ENCODE measurements around the gene CAMTA1.

Gene CAMTA1

DNA sequence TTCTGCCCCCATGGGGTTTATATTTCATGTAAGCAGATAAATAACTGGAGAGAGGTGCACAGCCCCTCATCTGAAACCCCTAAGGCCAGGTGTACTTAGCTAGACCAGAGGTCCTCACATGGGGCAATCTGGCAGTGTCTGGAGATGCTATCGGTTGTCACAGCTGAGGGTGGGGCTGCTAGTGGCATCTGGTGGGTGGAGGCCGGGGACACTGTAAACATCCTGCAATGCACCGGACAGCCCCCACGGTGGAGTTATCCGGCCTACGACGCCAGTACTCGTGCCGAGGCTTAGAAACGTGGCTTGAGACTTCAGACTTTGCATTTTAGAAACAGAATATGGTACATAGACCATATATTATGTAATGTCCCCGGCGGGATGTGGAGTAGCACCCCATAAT is 799.4 kb downstream of the CAMTA1 start:
- TF ChIP-seq, protein P1, sequence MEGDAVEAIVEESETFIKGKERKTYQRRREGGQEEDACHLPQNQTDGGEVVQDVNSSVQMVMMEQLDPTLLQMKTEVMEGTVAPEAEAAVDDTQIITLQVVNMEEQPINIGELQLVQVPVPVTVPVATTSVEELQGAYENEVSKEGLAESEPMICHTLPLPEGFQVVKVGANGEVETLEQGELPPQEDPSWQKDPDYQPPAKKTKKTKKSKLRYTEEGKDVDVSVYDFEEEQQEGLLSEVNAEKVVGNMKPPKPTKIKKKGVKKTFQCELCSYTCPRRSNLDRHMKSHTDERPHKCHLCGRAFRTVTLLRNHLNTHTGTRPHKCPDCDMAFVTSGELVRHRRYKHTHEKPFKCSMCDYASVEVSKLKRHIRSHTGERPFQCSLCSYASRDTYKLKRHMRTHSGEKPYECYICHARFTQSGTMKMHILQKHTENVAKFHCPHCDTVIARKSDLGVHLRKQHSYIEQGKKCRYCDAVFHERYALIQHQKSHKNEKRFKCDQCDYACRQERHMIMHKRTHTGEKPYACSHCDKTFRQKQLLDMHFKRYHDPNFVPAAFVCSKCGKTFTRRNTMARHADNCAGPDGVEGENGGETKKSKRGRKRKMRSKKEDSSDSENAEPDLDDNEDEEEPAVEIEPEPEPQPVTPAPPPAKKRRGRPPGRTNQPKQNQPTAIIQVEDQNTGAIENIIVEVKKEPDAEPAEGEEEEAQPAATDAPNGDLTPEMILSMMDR (IDR thresholded peaks at IDR 0.05; ENCODE audit: insufficient read depth, missing control alignments): no peak
- DNase-seq (ENCODE audit: insufficient read length, low spot score) (no peak), FAIRE-seq (no peak)

DNA sequence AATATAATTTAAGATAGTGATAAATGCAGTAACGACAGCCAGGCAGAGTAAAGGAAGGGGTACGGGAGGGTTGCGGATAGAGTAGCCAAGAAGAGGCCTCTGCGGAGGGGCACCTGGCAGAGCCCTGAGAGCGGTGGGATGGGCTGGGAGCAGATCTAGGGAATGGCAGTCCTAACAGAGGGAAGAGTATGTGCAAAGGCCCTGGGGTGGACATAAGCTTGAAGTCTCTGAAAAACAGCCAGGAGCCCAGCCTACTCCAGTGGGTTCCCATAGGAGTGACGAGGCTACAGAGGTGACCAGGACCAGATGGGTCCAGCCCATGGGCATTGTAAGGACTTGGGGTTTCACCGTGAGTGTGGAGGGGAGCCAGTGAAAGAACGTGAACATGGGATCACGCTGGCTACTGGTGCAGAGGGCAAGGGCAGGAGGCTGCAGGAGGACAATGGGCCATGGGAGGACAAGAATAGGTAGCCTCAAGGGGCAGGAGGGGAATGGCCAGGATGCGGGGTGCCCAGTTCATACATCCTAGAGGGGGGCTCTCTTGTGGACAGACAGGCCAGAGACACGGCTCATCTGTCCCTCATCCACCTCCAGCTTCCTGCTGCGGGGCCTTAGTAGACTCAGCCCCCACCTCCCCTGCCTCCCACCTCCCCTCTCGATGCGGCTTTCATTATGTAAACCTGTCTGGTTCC is 800.1 kb downstream of the CAMTA1 start:
- TF ChIP-seq, protein P1 (IDR thresholded peaks at IDR 0.05; ENCODE audit: insufficient read depth, missing control alignments): no peak
- FAIRE-seq: no peak
- no peak for DNase-seq (ENCODE audit: insufficient read length, low spot score)

DNA sequence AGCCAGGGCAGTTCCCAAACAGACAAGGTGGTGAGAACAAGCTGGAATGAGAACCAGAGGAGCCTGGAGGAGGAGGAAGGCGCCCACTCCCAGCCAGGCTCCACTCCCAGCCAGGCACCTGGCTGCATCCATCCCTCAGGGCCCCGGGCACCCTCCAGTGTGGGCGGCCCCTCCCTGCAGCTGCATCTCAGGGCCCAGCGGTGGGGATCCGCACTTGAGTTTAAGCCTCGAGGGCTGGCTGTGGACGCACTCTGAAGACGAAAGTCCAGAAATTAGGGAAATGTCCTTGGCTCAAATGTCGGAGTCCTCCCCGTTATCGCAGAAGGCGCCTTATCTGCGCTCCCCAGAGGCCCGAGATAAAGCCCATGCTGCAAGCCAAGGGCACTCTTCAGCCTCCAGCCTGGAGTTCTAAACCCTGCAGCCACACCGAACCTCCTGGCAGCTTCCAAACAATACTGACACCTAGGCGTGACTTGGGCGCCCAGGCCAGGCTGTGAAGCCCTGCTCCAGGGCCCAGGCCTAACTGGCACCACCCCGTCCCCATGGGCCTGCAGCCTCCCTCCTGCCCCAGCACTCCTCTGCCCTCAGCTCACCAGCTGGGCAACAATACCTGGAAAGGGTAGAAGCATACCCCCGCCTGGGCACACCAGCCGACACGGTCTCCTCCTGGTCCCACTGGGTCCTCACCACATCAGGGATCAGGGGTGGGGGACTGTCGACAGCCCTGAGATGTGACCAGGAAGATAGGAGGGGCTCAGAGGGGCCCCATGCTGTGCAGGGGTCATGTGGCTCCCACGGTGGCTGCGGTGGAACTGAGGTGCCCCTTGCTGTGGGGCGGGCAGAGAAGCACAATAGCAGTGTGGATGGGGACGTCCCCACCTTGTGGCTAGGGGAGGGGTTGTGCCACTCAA is 801.0 kb downstream of the CAMTA1 start:
- FAIRE-seq (no peak), DNase-seq (ENCODE audit: insufficient read length, low spot score) (no peak)
- TF ChIP-seq, protein P1 (IDR thresholded peaks at IDR 0.05; ENCODE audit: insufficient read depth, missing control alignments): no peak

DNA sequence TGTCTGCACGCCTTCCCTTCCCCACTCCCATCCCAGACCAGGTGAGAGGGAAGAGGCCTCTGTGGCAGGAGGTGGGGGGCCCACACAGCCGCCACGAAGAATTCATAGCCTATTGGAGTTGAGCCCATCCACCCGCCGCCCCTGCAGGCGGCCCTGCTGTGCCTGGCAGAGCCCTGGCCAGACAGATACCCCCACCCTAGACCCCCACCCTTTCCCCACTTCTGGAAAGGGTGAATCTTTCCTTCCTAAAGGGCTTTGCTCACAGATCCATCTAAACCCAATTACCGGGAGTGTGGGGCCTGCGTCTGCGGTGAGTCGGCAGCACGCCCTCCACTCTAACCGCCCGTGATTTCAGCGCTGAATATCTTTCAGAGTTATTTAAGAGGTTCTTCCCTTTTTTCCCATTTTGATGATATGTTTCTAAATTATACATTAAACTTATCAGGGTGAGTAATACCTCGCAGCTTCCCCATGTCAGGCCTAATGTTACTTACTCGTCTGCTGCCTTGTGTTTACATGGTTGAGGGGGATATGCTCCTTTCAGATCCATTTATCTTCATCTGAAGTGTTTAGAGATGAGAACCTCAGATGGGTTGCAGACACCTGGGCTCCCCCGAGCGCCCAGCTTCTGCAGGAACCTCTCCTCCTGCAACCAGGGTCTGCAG is 802.0 kb downstream of the CAMTA1 start:
- DNase-seq (ENCODE audit: insufficient read length, low spot score) (no peak), FAIRE-seq (no peak)
- TF ChIP-seq, protein P1 (IDR thresholded peaks at IDR 0.05; ENCODE audit: insufficient read depth, missing control alignments): no peak

DNA sequence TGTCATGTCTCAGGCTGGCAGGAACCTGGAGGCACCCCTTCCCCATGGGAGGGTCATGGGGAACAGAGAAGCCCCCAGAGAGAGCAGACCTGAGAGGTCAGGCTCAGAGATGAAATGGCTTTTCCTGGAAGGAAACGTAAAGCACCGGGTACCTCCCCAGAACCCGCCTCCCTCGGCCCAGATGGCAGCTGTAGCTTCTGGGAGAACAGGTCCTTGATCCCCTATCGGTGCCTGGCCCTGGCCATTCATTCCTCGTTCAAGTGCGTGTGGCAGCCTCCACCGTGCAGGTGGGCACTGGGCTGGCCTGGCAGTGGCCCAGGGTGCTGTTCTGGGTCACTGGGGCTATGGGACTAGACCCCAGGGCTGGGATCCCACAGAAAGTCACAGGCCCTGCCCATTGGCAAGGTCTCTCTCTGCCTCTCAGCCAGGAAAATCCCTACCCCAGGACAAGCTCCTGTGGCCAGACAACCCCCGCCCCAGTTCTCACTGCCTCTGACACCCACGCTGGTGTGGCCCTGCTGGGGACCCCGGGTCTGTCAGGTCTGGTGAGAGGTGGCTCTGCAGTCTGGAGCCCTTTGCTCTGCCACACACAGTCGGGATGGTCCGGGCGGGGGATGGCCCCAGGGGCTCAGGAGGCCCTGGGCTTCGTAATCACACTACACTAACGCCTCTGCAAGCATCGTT is 802.7 kb downstream of the CAMTA1 start:
- FAIRE-seq (no peak), DNase-seq (ENCODE audit: insufficient read length, low spot score) (no peak)
- TF ChIP-seq, protein P1 (IDR thresholded peaks at IDR 0.05; ENCODE audit: insufficient read depth, missing control alignments): no peak

DNA sequence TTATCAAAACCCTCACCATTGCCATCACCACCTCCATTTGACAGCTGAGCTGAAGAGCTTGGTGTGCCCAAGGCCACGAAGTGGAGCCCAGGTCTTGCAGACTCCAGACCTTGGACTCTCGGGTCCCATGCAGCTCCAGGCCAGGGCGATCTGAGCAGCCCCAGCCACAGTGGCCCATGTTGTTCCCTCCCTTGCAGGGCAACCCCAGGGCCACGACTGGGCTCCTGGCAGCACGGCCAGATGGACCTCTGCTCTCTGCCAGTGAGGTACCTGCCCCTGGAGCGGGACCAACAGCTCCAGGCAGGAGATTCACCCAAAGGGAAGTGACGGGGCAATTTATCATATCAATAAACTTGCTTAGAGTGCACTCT is 803.2 kb downstream of the CAMTA1 start:
- DNase-seq (ENCODE audit: insufficient read length, low spot score) (no peak), FAIRE-seq (no peak)
- TF ChIP-seq, protein P1 (IDR thresholded peaks at IDR 0.05; ENCODE audit: insufficient read depth, missing control alignments): no peak
